ENCODE measurements around the gene SRCIN1. TPM values are rescaled to one million over a fixed set of nuclear protein-coding genes. Genes with fewer than 3 reads are reported as not detected.

Gene SRCIN1
- total RNA-seq, 2 experiments from 2014 or later = 0.37 to 0.42 TPM

DNA sequence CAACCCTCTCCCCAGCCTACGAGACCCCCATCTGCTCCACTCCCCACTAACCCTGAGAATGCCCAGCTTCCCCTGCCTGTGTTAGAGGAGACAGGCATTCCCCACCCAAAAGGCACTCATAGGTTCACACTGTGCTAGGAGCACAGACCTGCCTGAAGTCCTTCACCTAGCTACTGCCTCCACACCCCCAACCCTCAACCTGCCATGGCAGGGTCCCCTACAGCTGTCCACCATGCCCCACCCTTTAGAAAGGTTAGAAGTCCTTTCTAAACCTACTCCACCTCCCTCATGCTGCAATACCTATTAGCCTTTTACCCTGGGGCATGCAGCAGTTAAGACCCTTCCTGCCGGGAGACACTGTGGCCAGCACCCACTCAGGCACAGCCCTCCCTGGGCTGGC is 9.1 kb downstream of the SRCIN1 start:
- Mint-ChIP-seq H3K27ac (no peak overlapping the region), H3K4me1 (peaks cover 23% of the 10 kb centered on the region), H3K9me3 (no peaks in the 10 kb centered on the region), H3K27me3 (peaks cover 96% of the 10 kb centered on the region), H3K4me3 (no peak overlapping the region), H3K36me3 (no peaks in the 10 kb centered on the region)
- DNase-seq = no peak

DNA sequence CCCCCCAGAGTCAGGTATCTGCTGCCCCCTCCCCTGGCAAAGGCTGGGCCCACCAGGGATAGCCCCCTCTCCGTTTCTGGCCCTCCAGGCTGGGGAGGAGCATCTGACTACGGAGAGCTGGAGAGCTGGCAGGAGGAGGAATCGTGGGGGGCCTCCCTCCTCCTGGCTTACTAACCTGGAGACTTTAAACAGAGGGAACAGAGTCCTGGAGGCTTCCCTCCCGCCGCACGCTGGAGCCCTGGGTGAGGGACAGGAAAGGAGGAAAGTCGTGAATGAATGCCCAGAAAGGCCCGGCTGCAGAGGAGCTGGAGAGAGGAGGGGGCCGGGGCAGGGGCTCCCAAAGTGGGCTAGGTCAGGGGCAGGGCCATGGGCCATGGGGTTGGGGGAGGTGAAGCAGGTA is 9.9 kb downstream of the SRCIN1 start:
- Mint-ChIP-seq H3K9me3 (no peaks in the 10 kb centered on the region), H3K27ac (no peak overlapping the region), H3K36me3 (no peaks in the 10 kb centered on the region), H3K27me3 (peaks cover 96% of the 10 kb centered on the region), H3K4me1 (peaks cover 25% of the 10 kb centered on the region), H3K4me3 (no peak overlapping the region)
- no peak for DNase-seq

DNA sequence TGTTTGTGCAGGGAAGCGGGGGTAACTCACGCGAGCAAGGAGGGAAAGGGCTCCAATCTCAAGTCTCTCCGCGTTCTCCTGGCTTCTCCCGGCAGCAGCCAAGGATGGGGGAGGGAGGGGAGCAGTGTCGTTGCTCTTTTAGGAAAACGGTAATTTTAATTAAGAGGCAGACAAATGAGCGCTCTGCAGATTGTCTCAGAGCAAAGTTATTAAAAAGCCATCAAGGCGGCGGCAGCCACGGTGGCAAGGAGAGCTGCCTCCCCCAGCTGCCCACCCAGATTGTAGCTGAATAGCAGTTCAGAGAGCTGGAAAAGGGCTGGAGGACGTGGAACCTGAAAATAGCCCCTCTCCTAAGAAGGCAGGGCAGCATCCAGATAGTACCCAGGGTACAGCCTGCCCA is 11.6 kb downstream of the SRCIN1 start:
- Mint-ChIP-seq H3K4me3 (no peak overlapping the region), H3K27ac (no peak overlapping the region), H3K9me3 (no peaks in the 10 kb centered on the region), H3K4me1 (peaks cover 25% of the 10 kb centered on the region), H3K36me3 (no peaks in the 10 kb centered on the region), H3K27me3 (peaks cover 92% of the 10 kb centered on the region)
- no peak for DNase-seq

DNA sequence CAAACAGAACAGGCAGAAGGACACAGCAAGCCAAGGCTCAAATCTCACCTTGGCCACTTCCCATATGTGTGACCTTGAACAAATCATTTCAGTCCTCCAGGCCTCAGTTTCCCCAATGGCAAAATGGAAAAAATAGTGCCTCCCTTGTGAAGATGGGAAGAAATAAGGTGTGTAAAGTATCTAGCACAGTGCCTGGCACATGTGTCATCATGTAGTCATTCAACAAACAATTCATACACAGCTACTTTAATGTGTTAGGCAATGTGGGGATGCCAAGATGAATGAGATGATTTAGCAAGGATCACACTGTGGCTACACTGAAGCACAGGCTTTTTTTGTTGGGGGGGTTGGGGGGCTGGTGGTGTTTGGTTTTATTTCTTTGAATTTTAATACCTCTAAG is 13.3 kb downstream of the SRCIN1 start:
- Mint-ChIP-seq H3K4me1 (peaks cover 25% of the 10 kb centered on the region), H3K4me3 (no peak overlapping the region), H3K27me3 (peaks cover 93% of the 10 kb centered on the region)

DNA sequence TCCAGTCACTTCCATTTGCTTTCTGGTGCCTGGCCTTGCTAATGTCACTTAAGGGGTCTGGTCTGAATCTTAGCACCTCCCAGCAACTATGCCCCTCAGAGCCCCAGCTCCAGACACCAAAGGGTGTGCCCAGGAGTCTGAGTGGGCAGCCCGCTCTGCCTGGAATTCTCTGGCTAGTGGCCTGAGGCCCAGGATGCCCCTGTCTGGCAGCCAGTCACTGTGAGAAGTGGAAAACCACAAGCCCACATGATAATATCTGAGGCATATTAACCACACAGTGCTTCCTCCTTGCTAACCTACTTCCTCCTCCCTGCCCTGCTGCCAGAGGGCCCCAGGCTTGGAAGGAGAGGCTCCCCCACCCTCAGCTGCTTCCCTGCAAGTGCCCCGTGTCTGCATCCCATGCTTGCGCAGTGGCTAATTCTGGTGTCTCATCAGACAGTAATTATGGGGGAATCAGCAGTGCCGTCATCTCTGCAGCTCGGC is 14.0 kb downstream of the SRCIN1 start:
- no peak overlapping the region for H3K4me3 Mint-ChIP-seq
- no peaks in the 10 kb centered on the region for H3K9me3 Mint-ChIP-seq
- peaks cover 91% of the 10 kb centered on the region for H3K27me3 Mint-ChIP-seq
- peaks cover 26% of the 10 kb centered on the region for H3K4me1 Mint-ChIP-seq
- no peak for DNase-seq
- no peak overlapping the region for H3K27ac Mint-ChIP-seq
- no peaks in the 10 kb centered on the region for H3K36me3 Mint-ChIP-seq

More for the DNA sequence above, 13.3 kb downstream of the SRCIN1 start:
- no peak overlapping the region for H3K27ac Mint-ChIP-seq
- no peak for DNase-seq
- no peaks in the 10 kb centered on the region for H3K36me3 Mint-ChIP-seq
- no peaks in the 10 kb centered on the region for H3K9me3 Mint-ChIP-seq

DNA sequence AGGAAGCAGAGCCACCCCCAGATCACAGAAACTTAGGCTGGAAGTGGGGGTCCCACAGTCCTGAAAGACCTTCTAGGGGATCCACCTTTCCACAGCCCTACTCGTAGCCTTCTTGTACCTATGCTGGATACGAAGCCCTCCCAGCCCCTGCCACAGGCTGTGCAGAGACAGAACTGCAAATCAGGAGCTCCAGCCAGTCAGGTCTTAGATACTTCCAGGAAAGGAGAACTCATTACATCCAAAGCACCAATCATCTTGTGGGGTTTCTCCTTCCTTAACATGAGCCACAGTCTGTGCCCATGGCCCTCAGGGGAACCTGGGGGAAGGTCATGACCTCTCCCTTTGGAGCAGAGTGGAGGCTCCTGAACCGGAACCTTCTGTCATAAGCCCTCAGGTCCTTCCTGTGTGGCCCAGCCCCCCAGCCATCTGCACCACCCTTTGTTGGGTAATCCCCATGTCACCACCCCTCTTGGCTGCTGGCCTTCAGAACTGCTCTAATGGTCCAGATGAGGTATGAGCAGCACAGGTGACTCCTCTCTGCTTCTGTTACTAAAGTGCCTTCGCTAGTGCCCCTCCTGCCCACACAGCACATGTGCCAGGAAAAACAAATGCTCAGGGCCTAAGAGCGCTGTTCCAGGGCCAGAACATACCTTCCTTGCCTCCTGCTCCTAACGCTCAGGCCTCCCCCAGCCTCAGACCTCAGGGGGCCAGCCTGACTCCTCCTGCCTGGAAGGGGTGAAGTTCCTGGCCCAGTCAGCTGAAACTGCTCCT is 14.6 kb downstream of the SRCIN1 start:
- no peak for DNase-seq
- H3K27me3 Mint-ChIP-seq = peaks cover 90% of the 10 kb centered on the region
- H3K27ac Mint-ChIP-seq = no peak overlapping the region
- no peaks in the 10 kb centered on the region for H3K9me3 Mint-ChIP-seq
- peaks cover 26% of the 10 kb centered on the region for H3K4me1 Mint-ChIP-seq
- no peak overlapping the region for H3K4me3 Mint-ChIP-seq
- no peaks in the 10 kb centered on the region for H3K36me3 Mint-ChIP-seq

DNA sequence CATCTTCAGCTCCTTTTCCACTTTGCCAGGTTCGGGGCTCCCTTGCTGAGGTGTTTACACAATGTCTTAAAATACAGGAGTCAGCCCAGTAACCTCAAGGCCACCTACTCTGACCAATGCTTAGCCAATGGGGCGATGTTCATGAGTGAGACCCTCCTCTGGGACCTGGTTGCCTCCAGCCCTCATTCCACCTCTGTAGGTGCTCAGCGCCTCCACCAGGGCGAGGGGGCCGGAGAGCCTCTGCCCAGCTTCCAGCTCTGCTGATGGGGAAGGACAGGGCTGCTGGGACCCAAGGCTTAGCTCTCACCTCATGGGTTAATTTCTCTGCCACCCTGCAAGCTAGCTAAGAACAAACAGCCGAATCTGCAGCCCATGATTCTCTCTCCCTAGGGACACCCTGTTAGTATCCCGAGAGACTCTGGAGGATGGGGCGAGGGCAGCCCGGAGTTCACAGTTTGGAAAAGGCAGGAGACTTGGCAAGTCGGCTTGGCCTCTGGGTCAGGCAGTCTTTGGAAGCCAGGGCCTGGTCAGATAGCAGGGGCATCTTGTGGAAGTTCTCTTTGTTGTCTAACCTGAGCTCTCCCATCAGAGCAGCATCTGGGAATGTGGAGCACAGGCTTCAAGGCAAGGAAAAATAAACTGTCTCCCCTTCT is 16.2 kb downstream of the SRCIN1 start:
- H3K27me3 Mint-ChIP-seq = peaks cover 90% of the 10 kb centered on the region
- H3K4me3 Mint-ChIP-seq = no peak overlapping the region
- H3K27ac Mint-ChIP-seq = no peak overlapping the region
- H3K4me1 Mint-ChIP-seq = peaks cover 27% of the 10 kb centered on the region
- no peaks in the 10 kb centered on the region for H3K9me3 Mint-ChIP-seq
- no peaks in the 10 kb centered on the region for H3K36me3 Mint-ChIP-seq
- no peak for DNase-seq

DNA sequence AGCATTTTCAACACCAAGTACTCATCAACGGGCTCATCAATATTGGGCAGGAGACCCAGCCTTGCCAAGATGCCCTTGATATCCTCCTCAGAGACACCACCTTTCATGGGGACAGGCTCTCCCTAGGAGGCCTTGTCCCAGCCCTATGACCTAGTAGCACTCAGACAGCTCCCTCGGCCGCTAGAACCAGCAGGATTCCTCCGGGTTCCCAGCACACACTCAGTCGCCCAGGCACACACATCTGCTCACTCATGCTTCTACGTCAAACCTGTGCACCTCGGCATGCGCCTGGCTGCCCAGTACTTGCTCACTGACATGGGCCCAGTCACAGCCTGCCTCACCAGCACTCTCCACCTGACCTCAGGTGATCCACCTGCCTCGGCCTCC is 17.0 kb downstream of the SRCIN1 start:
- no peaks in the 10 kb centered on the region for H3K9me3 Mint-ChIP-seq
- no peak for DNase-seq
- peaks cover 86% of the 10 kb centered on the region for H3K27me3 Mint-ChIP-seq
- no peak overlapping the region for H3K4me3 Mint-ChIP-seq
- H3K36me3 Mint-ChIP-seq = no peaks in the 10 kb centered on the region
- peaks cover 29% of the 10 kb centered on the region for H3K4me1 Mint-ChIP-seq
- H3K27ac Mint-ChIP-seq = no peak overlapping the region

DNA sequence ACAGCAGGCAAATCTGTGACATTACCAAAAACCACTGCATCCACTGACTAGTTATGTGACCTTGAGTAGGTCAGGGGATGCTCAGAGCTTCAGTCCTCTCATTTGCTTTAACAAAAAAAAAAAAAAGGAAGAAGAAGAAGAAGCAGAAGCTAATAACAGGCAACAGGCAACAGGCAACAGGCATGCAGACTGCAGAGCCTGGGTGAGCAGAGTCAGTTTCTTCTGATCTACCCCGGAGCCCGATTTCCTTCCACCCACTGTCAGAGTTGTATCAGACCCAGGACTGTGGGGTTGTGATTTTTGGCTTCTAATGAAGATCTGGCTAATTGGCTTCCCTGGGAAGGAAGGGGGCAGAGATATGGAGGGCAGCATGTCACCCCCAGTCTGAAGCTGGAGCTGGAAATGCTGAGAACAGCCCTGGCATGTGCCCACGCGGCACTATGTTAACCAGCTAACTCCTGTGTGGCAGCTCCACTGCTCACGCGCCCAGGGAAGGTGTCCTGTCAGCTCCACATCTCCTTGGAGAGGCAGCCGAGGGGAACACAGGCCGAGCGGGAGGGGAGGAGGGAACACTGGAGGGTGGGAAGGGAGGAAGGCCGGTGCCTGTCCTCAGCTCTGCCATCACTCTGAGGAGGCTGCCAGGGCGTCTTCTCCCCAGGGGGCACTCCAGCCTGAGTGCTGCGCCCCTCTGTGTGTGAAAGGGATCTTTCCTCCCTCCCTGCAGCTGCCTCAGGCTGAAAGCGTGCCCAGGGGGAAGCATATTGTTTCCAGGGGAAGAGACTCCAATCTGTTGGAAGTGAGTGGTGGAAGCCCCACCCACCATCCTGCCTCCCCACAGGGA is 17.6 kb downstream of the SRCIN1 start:
- Mint-ChIP-seq H3K27ac (no peak overlapping the region), H3K27me3 (peaks cover 82% of the 10 kb centered on the region), H3K4me1 (peaks cover 28% of the 10 kb centered on the region), H3K9me3 (no peaks in the 10 kb centered on the region), H3K4me3 (no peak overlapping the region), H3K36me3 (no peaks in the 10 kb centered on the region)
- DNase-seq = no peak

DNA sequence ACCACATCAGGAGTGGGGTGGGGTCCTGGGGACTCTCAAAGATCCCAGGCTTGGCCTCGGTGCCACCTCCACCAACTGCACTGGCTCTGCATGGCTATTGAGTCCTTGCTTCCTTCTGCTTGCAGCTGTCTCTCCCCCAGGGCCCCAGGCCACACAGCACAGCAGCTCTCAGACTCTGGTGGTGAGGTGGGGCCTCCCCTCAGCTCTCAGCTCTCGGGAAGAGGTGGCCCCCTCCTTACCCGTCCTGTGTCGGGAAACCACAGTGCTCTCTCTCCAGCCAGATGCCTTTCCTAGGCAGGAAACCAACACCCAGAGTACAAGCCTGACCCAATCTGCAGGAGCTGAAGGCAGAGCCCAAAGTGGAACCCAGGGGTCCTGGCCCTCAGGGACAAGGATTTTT is 18.5 kb downstream of the SRCIN1 start:
- no peak for DNase-seq
- Mint-ChIP-seq H3K27ac (no peak overlapping the region), H3K4me1 (peaks cover 20% of the 10 kb centered on the region), H3K27me3 (peaks cover 76% of the 10 kb centered on the region), H3K9me3 (no peaks in the 10 kb centered on the region), H3K36me3 (no peaks in the 10 kb centered on the region), H3K4me3 (no peak overlapping the region)

DNA sequence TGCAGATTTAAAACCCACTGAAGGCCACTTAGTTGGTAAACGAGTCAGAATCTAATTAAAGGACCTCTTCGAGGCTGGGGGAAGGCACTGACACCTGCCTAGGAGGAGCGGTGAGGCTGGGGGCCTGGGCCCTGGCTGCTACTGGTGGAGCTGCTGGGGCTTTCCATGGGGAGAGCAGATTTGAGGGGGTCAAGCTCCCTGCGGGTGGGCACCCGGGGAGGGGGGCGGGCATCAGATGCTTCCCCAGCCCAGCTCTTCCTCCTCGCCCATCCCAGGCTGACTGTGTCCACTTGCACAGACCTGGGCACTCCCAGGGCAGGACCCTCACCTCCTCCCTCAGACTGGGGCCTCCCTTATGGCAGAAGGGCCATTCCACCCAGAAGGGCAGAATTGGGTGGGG is 19.0 kb downstream of the SRCIN1 start:
- no peak for DNase-seq
- H3K9me3 Mint-ChIP-seq = no peaks in the 10 kb centered on the region
- H3K4me3 Mint-ChIP-seq = no peak overlapping the region
- no peak overlapping the region for H3K27ac Mint-ChIP-seq
- no peaks in the 10 kb centered on the region for H3K36me3 Mint-ChIP-seq
- peaks cover 76% of the 10 kb centered on the region for H3K27me3 Mint-ChIP-seq
- peaks cover 16% of the 10 kb centered on the region for H3K4me1 Mint-ChIP-seq

DNA sequence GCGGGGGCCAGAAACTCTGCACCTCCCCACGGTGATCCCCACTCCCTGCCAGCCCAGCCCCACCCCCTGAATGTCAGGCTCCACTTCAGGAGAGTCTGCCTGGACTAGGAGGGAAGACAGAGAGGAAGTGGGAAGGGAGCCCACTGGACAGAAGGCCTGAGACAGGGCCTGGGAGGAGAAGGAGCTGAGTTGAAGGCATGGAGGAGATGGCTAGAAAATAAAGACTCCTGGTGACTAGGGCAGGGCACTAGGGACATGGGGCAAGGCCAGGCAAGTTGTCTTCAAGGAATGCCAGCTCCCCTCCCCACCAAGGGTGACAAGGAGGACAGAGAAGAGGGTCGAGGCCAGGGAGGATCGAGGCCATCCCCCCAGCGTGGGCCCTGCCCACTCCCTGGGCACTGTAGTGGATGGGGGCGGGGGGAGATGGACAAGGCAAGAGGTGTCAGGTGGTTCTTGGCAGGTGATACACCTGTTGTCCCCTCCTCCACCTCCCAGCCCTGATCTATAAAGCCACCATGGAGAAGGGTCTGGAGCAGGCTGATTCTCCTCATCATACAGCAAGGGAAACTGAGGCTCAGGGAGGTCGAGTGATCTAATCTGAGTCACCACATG is 19.7 kb downstream of the SRCIN1 start:
- no peaks in the 10 kb centered on the region for H3K9me3 Mint-ChIP-seq
- peaks cover 8% of the 10 kb centered on the region for H3K4me1 Mint-ChIP-seq
- DNase-seq = no peak
- no peaks in the 10 kb centered on the region for H3K36me3 Mint-ChIP-seq
- no peak overlapping the region for H3K27ac Mint-ChIP-seq
- peaks cover 70% of the 10 kb centered on the region for H3K27me3 Mint-ChIP-seq
- no peak overlapping the region for H3K4me3 Mint-ChIP-seq

DNA sequence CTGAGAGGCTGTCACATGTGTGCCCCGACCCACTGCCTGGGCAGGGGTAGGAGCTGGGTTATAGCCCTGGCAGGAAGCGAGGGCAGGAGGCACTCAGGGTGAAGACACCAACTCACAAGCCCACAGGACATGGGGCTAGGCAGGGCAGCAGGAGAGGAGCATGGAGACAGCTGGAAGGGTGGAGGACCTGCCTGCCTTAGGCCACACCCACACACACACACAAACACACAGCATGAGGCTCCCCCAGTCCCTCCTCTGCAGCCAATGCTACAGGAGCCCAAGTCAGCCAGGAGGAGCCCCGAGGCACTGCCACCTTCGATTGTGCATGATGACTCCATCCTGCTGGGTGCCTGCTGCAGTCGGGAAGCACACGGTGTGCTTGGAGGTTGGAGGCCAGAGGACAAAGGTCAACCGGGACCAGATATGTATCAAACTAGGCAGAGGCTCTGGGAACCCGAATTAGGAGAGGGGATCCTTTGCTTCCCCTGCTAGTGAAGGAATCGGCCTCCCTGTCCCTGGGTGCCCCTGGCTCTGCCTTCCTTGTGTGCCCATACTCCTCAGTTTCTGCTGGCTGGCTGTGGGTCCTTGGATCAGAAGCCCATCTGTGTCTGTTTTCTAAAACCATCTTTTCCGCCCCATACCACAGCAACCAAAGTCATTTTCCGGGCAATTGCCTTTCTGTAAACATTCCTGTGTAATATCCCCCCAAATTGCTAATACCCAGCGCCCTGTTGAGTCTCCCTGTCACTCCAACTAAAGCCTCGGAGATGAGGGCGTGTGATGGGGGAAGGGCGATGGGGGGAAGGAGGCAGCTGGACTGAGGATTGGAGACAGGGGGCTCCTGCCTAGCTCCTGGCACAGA is 20.5 kb downstream of the SRCIN1 start:
- no peak overlapping the region for H3K4me3 Mint-ChIP-seq
- H3K9me3 Mint-ChIP-seq = no peaks in the 10 kb centered on the region
- peaks cover 68% of the 10 kb centered on the region for H3K27me3 Mint-ChIP-seq
- peaks cover 7% of the 10 kb centered on the region for H3K4me1 Mint-ChIP-seq
- H3K36me3 Mint-ChIP-seq = no peaks in the 10 kb centered on the region
- no peak for DNase-seq
- H3K27ac Mint-ChIP-seq = no peak overlapping the region

DNA sequence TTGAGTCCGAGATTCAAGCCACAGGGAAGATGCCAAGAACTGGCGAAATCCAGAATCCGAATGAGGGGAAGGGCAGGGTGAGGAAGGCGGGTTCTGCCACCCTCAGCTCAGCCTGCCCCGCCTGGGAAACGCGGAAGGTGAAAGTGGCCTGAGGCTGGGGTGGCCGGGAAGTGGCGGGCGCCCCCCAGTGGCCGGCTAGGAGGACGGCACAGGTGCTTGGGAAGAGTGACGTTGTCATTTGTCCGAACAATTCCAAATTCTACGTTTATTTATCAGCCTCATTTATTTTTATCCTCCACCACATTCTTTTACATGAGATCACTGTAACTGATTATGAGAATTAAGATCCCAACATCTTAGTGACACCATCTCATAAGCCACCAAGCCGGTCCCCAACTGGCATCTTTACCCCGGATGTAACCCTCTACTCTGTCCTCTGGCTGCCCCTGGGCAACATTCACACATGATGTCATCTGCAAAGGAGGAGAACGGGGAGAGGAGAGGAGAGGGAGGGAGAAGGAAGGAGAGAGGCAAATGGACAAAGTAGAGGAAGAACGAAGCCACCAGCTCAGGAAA is 21.3 kb downstream of the SRCIN1 start:
- Mint-ChIP-seq H3K36me3 (no peaks in the 10 kb centered on the region), H3K27ac (no peak overlapping the region), H3K4me1 (peaks cover 7% of the 10 kb centered on the region), H3K4me3 (no peak overlapping the region), H3K9me3 (no peaks in the 10 kb centered on the region), H3K27me3 (peaks cover 69% of the 10 kb centered on the region)
- peak; percentile 71 for DNase-seq
